Transverse colon (tissue), 4 donors: ENCODE measurements around the gene SUGCT. TPM values are rescaled to one million over a fixed set of nuclear protein-coding genes. Genes with fewer than 3 reads are reported as not detected.

ENCODE experiments used
- DNase-seq: peaks from one replicate; pipeline ENCODE4 v3.0.0-alpha.2; 2019
- H3K27ac ChIP-seq, 4 donors: fragments of 200-600 bp; sonication (generic); 2 replicates each; pipeline ENCODE4 v1.5.1; 2016 to 2018; ENCODE audit warnings: inconsistent platforms in 4 of 4
- H3K27me3 ChIP-seq: fragments of 200-600 bp; sonication (generic); 2 replicates; pipeline ENCODE4 v1.5.1; 2017; ENCODE audit warnings: inconsistent platforms
- H3K36me3 ChIP-seq, 4 donors: fragments of 200-600 bp; sonication (generic); 2 replicates each; pipeline ENCODE4 v1.5.1; 2017 to 2019; ENCODE audit warnings: inconsistent platforms in 4 of 4
- H3K4me1 ChIP-seq, 4 donors: fragments of 200-600 bp; sonication (generic); 2 replicates each; pipeline ENCODE4 v1.5.1; 2017 to 2020; ENCODE audit warnings: inconsistent platforms in 4 of 4
- H3K4me3 ChIP-seq, 4 donors: fragments of 200-600 bp; sonication (generic); 1 replicate in 1 of 4; 2 replicates in 3 of 4; pipeline versions ENCODE4 v1.5.1 to v1.6.1; 2017 to 2019; ENCODE audit warnings: inconsistent platforms in 4 of 4
- H3K9me3 ChIP-seq, 2 donors: fragments of 200-600 bp; sonication (generic); 2 replicates each; pipeline ENCODE4 v1.5.1; 2017 to 2019; ENCODE audit warnings: inconsistent platforms in 2 of 2
- CTCF ChIP-seq, 5 experiments: fragments of 200-600 bp in 3 of 5; fragments of 450-650 bp in 2 of 5; sonication (generic) in 3 of 5; IDR thresholded peaks; 1 replicate in 2 of 5; 2 replicates in 3 of 5; pipeline ENCODE4 v1.5.1; 2016 to 2017; ENCODE audit warnings: antibody characterized with exemption in 5 of 5, inconsistent platforms in 3 of 5, mild to moderate bottlenecking in 2 of 5, moderate library complexity in 1 of 5
- EP300 ChIP-seq: sonication (generic); formaldehyde crosslinking; IDR thresholded peaks from one replicate; pipeline ENCODE4 v1.6.1; 2017; ENCODE audit warnings: antibody characterized with exemption, low read depth
- POLR2A ChIP-seq: fragments of 450-650 bp; IDR thresholded peaks from one replicate; pipeline ENCODE4 v1.6.1; 2016; ENCODE audit warnings: antibody characterized with exemption, mild to moderate bottlenecking, moderate library complexity
- POLR2AphosphoS5 ChIP-seq, 3 donors: sonication (generic); formaldehyde crosslinking; IDR thresholded peaks; one replicate each; pipeline ENCODE4 v1.6.1; 2016; ENCODE audit warnings: antibody characterized with exemption in 3 of 3
- WGBS, 2 donors: methylation state at CpG; one replicate each; pipeline ENCODE4 v1.1.5; 2018; ENCODE audit warnings: low coverage in 1 of 2; 5-methylcytosine and 5-hydroxymethylcytosine counted together
- in situ Hi-C, 4 donors: fragments of 200-750 bp; cut with MboI; loops; one replicate each; pipeline versions ENCODE4 v1.15.0 to v1.15.1; 2017; ENCODE audit warnings: low sequenced_read_pairs in 3 of 4, low pct_ligation_motif_present in 1 of 4, low pct_unique_long_range_greater_than_20kb in 1 of 4
- intact Hi-C: fragments of 100-400 bp; cut with DNase I; formaldehyde crosslinking; loops from one replicate; pipeline ENCODE4 v1.15.1; 2023; ENCODE audit warnings: low total_unique reads
- total RNA-seq, 4 donors: library from RNA; depleted of rRNA; stranded (reverse); fragments of >200 nt; gene quantifications; one replicate each; pipeline ENCODE4 v1.1.0, GENCODE V29; 2016

SUGCT gene
- total RNA-seq, 4 donors from 2014 or later, result 2.6 to 44.5 (median 15.9) TPM

GRCh38 chr7:40658729-40659128 lies 523.9 kb downstream of the SUGCT start:
- Histone ChIP-seq H3K4me3 (no peak overlapping the region), H3K36me3 (no peaks in the 10 kb centered on the region), H3K9me3 (no peaks in the 10 kb centered on the region), H3K27ac (no peak overlapping the region), H3K4me1 (no peaks in the 10 kb centered on the region), H3K27me3 (no peaks in the 10 kb centered on the region)
- 75% methylated on average over 2 of the region's 2 CpGs; no CpG with 5 or more reads in 1 of the 2 donors for WGBS, 2 donors
- intact Hi-C loops (no loop called here), in situ Hi-C loops (no loop called here)
- TF ChIP-seq POLR2A (no peak), EP300 (no peak), POLR2AphosphoS5 (IDR thresholded peaks at IDR 0.05) (no peak), CTCF (IDR thresholded peaks at IDR 0.05) (no peak)
- no peak for DNase-seq

- intact Hi-C loops, result no loop called here
Measured at GRCh38 chr7:40659231-40659630, 524.4 kb downstream of the SUGCT start.

GRCh38 chr7:40673285-40673684 lies 538.5 kb downstream of the SUGCT start:
- TF ChIP-seq POLR2AphosphoS5 (IDR thresholded peaks at IDR 0.05) (no peak), POLR2A (no peak), CTCF (IDR thresholded peaks at IDR 0.05) (no peak), EP300 (no peak)
- Histone ChIP-seq H3K4me1 (peaks cover 0 to 11% (median 5%) of the 10 kb centered on the region in 4 donors), H3K9me3 (no peaks in the 10 kb centered on the region), H3K4me3 (no peak overlapping the region), H3K27me3 (no peaks in the 10 kb centered on the region), H3K27ac (no peak overlapping the region), H3K36me3 (no peaks in the 10 kb centered on the region)
- WGBS, 2 donors, result 13 to 17% methylated on average over 2 of the region's 2 CpGs
- no peak for DNase-seq
- intact Hi-C loops (no loop called here), in situ Hi-C loops (no loop called here)

More at GRCh38 chr7:40659231-40659630, 524.4 kb downstream of the SUGCT start:
- in situ Hi-C loops, result no loop called here
- H3K27me3 ChIP-seq, result no peaks in the 10 kb centered on the region
- TF ChIP-seq EP300 (no peak), CTCF (IDR thresholded peaks at IDR 0.05) (no peak), POLR2A (no peak), POLR2AphosphoS5 (IDR thresholded peaks at IDR 0.05) (no peak)
- H3K27ac ChIP-seq, result no peak overlapping the region
- H3K4me3 ChIP-seq, result no peak overlapping the region
- H3K36me3 ChIP-seq, result no peaks in the 10 kb centered on the region
- 78% methylated on average over 2 of the region's 2 CpGs; no CpG with 5 or more reads in 1 of the 2 donors for WGBS, 2 donors
- no peaks in the 10 kb centered on the region for H3K9me3 ChIP-seq
- no peaks in the 10 kb centered on the region for H3K4me1 ChIP-seq
- DNase-seq, result no peak

- no peaks in the 10 kb centered on the region for H3K27me3 ChIP-seq
- in situ Hi-C loops (no loop called here), intact Hi-C loops (no loop called here)
Measured at GRCh38 chr7:40674316-40674715, 539.5 kb downstream of the SUGCT start.

More at GRCh38 chr7:40674316-40674715, 539.5 kb downstream of the SUGCT start:
- TF ChIP-seq EP300, result no peak
- TF ChIP-seq POLR2A, result no peak
- no peak for TF ChIP-seq CTCF (IDR thresholded peaks at IDR 0.05)
- no peak for TF ChIP-seq POLR2AphosphoS5 (IDR thresholded peaks at IDR 0.05)
- H3K36me3 ChIP-seq, result no peaks in the 10 kb centered on the region
- peaks cover 0 to 11% (median 5%) of the 10 kb centered on the region in 4 donors for H3K4me1 ChIP-seq
- 80 to 84% methylated on average over 3 of the region's 3 CpGs for WGBS, 2 donors
- DNase-seq, result no peak
- H3K27ac ChIP-seq, result no peak overlapping the region
- no peaks in the 10 kb centered on the region for H3K9me3 ChIP-seq
- H3K4me3 ChIP-seq, result no peak overlapping the region
